Tongue (tissue), 2 donors: ENCODE results near the gene RDX. TPM values are rescaled to one million over a fixed set of nuclear protein-coding genes. Genes with fewer than 3 reads are reported as not detected.
"Not testable (repeated sequence)": the region's sequence is repeated elsewhere in the genome, so short reads cannot be mapped to it uniquely, and the experiment has no call there.

ENCODE experiments used
- DNase-seq: peaks from one replicate; pipeline ENCODE4 v3.0.0-alpha.2; 2015
- total RNA-seq: library from RNA; depleted of rRNA; stranded (reverse); fragments of >200 nt; gene quantifications from one replicate; pipeline ENCODE4 v1.2.3, GENCODE V29; 2014

Gene RDX
- total RNA-seq, 1 donor from 2014 or later: 80.5 TPM

DNA sequence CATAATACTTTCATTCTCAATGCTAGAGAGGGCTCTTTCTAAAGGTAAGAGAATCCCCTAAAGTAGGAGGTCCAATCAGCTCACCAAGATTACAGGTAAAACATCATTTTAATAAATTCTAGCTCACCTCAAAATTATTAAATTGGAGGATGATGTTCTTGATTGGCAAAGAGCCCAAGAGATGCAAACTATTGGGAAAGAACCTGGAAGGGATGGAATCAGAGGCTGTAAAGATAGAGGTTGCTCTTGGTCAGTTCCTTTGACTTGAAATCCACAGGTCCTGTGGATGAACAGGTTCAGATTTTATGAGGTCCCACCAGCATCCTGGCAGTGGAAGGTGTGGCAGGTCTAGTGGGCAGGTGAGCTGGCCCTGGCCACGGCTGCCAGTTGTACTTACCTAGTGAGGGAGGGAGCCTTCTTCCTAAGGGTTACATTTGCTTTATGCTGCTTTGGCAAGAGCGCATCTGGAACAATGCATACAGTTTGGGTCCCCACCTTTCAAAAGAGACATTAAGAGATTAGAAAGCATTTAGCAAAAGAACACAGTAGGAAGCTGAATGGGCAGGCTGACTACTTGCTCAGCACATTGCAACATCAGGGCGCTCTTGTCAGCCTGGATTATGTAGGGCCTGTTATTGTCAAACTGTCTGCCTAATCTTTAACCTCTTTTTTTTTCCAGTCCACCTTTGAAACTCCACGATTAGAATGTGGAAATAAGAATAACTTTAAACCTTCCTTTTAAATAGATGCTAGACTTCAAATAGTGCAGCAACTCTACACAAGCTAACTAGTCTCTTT, 97.0 kb downstream of the RDX start:
- DNase-seq: no peak

- no peak for DNase-seq
These were observed 98.2 kb downstream of the RDX start for GRCh38 chr11:110198031-110198729.

GRCh38 chr11:110196884-110197420, 99.5 kb downstream of the RDX start:
- no peak for DNase-seq

- no peak for DNase-seq
These were observed 100.1 kb downstream of the RDX start for GRCh38 chr11:110196241-110196754.

DNA sequence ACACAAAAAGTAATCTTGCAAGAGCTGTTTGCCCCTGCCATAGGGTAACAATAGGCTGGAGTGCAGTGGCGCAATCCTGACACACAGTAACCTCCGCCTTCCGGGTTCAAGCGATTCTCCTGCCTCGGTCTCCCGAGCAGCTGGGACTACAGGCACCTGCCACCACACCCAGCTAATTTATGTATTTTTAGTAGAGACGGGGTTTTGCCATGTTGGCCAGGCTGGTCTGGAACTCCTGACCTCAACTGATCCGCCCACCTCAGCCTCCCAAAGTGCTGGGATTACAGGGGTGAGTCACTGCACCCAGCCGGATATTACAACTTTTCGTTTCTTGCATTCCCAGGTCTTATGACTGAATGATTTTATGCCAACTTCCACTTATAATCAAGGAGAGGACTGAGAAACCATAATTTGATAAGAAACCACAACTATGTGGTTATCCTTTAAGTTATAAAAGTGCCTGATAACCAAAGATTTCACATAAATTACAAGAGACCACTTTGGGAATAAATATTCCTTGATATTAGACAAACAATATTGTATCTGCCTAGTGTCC, 102.1 kb downstream of the RDX start:
- not testable (repeated sequence) for DNase-seq

- not testable (repeated sequence) for DNase-seq
These were observed 103.7 kb downstream of the RDX start for GRCh38 chr11:110192604-110193282.

GRCh38 chr11:110190885-110191284, 105.5 kb downstream of the RDX start:
- no peak for DNase-seq

DNA sequence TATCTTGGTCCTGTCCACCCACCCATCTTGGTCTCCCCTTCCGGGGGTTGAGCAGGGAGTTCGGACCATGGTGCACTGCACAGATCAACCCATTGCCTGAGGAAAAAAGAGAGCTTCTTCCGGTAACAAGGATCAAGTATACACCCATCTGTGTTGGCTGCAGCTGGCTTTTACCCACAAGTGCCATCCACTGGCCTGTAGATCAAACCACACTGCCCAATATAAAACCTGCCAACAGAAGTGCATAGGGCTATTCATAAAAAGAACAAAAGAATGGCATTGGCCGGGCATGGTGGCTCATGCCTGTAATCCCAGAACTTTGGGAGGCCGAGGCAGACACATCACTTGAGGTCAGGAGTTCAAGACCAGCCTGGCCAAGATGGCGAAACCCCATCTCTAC, 108.7 kb downstream of the RDX start:
- DNase-seq: no peak

- no peak for DNase-seq
These were observed 109.5 kb downstream of the RDX start for GRCh38 chr11:110186867-110187266.

GRCh38 chr11:110186456-110186855, 110.0 kb downstream of the RDX start:
- DNase-seq: no peak

DNA sequence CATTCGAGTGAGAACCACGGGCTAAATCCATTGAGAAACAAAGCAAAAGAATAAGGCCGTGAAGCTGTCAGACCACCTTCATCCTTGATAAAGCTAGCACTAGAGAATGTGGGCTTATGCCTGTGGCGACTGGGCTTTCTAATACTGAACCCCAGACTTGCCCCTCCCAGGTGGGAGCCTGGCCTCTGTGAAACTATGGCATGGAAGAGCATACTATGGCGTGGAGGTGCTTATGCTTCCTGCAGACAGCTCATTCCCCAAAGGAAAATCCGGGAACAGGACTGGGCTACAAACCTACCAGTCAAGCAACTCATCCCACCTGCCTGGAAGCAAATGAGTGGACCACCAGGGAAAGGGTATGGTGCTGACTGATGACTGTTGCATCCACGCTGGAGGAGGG, 110.8 kb downstream of the RDX start:
- DNase-seq: no peak

DNA sequence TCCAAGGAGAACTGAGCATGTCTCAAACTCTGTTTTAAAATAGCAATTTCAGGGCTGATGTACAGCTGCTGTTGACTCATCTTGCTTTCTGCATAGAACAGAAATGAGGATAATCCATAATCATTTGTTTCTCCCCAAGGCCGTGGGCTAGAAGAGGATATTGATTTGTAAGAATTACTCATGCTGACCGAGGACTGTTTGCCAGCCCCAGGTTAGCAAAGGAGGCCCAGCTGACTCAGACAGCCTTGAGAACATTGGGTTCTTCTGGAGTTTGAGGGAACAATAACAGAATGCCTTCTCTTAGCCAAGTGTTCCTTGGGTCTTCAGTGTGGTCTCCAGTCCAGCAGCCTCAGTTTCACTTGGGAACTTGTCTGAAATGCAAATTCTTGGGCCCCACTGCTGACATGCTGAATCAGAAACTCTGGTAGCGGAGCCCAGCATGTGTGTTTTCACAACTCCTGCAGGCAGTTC, 111.3 kb downstream of the RDX start:
- no peak for DNase-seq

GRCh38 chr11:110184456-110184855, 112.0 kb downstream of the RDX start:
- DNase-seq: no peak

GRCh38 chr11:110182886-110183285, 113.5 kb downstream of the RDX start:
- DNase-seq: no peak

DNA sequence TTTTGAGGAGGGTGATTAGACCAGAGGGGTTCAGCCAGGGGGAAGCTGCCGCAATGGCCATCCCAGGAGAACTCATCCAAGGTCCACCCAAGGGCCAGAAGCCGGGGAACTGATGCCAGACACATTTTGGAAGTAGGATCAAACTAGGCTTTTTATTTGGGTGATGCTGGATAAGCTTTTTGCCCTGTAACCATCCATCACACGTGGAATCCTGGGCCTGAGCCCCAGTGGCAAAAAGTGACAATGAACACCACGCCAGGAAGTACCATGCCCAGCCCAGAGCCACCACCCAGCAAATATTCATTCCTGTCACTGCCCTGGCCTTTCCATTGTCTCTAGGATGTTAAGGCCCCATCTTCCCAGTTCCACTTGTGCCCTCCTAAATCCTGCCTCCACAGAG, 117.3 kb downstream of the RDX start:
- no peak for DNase-seq

DNA sequence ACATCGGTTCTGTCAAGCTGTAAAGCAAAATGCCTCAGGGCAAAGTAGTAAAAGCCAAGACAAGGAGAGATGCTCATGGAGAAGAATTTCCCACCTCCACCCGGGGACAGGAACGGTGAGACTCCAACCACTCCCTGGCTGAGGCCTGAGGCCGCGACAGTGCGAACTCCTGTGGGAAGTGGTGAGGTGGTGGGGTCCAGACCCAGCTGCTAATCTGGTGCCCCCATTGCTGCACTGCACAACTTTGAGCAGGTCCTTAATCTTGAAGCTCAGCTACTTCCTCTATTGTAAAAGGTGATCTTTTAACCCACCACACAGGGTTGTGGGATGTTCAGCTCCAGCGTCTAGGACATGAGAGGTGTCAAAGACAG, 119.3 kb downstream of the RDX start:
- no peak for DNase-seq

GRCh38 chr11:110176366-110177085, 119.9 kb downstream of the RDX start:
- no peak for DNase-seq

DNA sequence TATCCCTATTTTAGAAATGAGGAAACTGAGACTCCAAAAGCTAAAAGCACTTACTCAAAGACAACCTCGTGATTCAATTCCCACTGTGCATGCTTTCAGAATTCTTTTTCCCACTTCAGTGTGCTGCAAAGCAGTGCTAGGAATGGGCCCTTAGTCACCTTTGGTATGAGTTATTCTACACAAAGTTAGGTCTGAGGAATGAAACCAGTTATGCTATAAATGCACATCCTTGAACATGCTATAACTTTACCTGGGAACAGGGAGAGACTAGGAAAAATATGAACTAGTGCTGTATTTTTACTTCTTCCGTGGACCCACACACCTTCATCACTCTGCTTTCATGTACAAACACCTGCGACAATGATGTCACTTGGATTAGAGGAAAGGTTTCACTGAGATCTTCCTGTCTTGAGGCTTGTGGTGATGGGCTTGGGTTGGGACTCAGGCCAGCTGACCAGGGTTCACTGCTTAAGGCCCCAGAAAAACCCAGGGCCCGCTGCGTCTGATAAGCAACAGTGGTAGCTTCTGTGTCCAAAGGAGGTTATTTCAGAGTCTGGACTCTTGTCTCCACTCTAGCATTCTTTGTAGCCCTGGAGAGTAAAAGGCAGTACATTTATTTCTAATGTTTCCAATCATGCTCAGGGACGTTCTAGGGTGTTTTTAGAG, 121.6 kb downstream of the RDX start:
- DNase-seq: no peak

DNA sequence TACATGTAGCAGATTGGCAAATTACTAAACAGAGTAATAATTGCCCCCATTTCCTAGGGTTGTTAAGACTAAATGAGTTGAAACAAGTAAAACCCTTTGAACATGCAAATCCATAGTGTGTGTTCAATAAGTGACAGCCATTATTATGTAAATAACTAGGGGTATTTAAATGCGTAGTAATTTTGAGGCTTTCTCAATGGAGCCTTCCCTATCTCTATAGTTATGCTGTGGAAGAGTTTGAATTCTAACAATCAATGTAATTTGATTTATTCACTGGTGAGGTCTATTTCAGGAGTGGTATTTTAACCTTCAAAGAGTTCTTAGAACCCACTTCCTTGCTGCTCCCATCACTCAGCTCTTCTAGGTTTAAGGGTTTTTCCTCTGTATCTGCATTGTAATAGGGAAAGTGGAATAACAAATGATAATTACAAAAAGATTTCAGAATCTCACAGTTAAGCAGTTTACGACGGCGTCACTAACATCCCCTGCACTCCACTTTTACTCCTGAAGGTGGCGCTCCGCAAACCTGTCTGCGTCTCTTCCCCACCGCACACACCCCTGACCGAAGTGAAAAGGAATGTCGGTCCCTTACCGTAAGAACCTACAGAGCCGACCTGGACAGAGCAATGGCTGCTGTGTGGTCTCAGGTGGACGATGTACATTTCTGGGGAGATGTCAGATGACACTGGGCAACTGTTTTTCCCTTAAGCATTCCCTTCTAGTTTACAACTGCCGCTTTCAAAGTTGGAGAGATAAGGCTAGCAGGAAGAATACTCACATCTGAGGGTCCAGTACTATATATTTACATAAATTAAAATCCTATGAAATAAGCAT, 122.4 kb downstream of the RDX start:
- DNase-seq: peak; percentile 80

DNA sequence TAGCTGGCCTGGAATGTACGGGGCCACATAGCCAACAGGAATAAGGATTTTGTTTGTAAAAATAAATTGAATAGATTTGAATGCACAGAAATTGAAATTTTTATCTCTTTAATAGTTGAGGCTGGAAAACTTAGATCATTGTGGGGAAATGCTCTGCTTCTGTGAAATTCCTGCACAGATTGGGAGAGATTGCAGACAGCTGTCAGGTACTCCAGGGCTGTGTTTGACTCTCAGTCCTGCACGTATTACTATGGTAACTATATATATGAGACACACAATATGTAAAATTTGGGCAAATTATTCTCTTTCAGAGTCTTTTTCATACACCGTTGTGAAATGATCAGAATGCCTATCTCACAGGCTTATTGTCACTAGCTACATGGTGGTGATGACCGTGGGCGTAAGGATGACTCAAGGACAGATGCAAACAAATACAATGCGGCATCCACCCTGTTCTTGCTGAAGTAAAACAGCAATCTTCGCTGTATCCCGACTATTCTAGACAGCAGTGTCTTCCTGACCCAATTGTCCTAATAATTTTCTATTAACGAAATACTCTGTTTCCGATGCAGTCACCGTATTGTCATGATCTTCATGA, 123.8 kb downstream of the RDX start:
- no peak for DNase-seq
